Erythroblast (primary cell): ENCODE measurements around the gene MTF2.

Experiments
- GATA1 ChIP-seq: IDR thresholded peaks from 2 replicates; pipeline ENCODE4 v1.6.1; 2011; ENCODE audit warnings: low read depth, mild to moderate bottlenecking, control low read depth, low read length, moderate library complexity
- POLR2A ChIP-seq: IDR thresholded peaks from 2 replicates; pipeline ENCODE4 v1.6.1; 2011; ENCODE audit warnings: mild to moderate bottlenecking, low read length

DNA sequence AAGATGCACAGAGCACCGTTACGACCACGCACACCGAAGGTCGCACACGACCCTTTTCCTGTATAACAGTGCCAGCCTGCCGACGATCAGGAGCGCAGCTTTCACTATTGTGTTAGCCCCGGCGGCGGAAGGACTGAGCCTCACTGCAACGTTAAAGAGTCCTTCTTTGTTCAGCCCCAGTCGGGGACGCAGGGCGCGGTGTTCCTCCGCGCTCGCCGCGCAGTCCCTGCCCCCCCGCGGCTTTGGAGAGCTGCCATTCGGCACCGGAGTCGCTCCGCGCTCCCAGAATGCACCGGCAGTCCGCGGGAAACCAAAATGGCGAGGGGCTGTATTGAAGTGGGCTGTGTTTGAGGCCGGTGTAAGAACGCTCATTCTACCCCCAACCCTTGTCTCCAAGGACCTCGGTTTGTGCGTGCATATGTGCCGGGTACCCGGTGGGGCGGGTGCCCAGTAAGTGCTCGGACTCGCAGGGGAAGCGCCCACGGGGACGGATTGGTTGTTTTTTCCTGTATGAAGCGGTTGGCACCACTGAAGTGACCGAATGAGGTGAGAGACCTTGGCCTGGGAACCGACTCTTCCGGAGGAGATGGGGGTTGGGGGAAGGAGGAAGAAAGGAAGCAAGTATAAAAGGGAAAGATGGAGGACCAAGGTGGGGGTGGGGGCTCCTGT is at the start of gene MTF2:
- TF ChIP-seq POLR2A, result peak; percentile 98
- no peak for TF ChIP-seq GATA1
